Measurements from ENCODE around the gene CNBP.
A peak's percentile ranks its signal among the peaks of the same experiment; 100 is the strongest.

CNBP gene

DNA sequence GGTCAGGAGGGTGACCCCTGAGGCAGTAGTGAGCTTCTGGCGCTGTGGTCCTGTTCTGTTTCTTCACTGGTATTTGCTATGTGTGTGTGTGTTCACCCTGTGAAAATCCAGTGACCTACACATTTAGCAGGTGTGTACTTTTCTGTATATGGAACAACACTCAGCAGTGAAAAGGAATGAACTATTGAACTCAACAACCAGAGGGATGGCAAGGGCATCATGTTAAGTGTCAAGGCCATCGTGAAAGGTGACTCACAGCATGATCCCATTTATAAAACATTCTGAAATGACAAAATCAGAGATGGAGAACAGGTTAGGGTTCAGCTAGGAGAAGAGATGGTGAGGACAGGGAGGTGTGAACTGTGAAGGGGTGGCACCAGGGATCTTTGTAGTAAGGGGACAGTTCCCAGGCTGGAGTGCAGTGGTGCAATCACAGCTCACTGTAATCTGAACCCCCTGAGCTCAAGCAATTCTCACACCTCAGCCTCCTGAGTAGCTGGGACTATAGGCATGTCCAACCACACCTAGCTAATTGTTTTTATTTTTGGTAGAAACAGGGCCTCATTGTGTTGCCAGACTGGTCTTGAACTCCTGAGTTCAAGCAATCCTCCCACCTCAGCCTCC is 52.1 kb downstream of the CNBP start:
- no peak for DNase-seq (ENCODE audit: low spot score)

DNA sequence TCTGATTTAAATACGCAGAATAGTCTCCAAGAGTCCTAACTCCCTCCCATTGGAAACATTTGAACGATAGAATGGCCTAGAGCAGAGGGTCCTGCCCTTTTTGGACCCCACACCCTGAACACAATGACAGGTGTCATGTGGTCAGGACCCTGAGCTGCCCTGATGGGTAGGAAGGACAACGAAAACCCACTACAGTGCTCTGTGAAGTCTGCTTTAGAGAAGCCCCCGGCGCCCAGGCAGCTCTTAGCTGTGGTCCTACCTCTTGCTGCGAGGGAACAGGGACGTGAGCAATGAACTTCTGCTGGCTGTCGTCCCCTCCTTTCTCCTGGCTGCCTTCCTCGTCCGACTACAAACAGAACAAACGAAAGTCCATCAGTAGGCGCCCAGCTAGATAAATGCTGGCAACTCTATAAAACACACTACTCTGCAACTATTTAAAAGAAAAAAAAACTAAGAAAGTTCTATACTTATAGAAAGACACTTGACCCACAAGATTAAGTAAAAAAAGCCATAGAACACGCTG is 53.3 kb downstream of the CNBP start:
- DNase-seq (ENCODE audit: low spot score) = no peak

DNA sequence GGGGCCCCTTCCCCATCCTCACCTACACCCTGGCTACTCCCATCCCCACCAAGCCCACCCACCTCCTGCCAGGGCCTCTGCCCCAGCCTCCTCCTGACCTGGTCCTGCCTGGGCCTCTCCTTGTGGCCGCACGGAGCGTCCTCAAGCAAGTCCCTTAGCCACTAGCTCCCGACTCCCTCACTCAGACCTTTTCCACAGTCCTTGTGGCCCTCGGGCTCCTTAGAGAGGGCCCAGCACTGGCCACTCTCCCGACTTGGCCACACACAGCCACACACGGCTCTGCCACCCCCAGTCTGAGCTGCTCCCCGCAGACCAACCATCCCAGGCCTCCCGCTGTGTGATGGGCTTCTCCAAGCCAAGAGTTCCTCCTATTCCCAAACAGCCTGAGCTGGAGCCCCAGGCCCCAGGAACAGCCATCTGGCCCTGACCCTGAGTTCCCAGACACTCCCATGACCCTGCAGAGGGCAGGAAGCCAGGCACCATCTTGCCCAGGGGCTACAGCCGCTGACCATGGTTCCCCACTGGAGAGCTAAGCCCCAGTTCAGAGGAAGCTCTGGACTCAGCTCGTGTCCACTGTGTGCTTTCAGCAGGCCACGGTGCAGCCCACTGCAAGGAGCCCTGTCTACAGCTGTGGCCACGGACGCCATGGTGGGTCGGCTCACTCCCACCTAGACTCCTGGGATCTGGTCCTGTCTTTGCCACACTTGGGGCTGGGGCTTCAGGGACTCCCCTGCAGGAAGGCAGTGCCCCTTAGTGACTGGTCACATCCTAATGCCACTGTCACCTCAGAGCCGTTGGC is 55.1 kb downstream of the CNBP start:
- DNase-seq (ENCODE audit: low spot score) = no peak

DNA sequence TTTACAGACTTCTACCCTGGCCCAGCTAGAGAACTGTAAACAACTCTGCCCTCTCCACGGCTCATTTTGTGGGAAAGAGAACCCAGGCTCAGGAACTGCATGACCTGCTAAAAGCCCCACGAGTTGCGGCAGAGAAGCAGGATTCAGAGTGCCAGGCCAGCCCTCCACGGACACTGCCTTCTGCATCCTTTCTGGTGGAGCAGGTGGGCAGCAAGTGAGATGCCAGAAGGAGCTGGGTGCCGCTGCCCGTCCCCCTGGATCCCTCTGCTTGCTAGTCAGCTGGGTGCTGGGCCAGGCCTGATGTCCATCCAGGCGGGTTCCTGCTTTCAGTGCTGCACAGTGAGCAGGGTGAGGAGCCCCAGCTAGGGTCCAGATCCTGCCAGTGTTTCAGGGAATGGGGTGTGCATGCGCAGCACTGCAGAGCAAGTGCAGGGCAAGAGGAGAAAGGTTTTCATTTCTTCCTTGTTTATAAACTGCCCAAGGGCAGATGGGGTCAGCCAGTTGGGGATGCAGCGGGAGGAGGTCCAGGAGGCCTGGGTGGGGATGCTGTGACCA is 56.9 kb downstream of the CNBP start:
- no peak for DNase-seq (ENCODE audit: low spot score)

DNA sequence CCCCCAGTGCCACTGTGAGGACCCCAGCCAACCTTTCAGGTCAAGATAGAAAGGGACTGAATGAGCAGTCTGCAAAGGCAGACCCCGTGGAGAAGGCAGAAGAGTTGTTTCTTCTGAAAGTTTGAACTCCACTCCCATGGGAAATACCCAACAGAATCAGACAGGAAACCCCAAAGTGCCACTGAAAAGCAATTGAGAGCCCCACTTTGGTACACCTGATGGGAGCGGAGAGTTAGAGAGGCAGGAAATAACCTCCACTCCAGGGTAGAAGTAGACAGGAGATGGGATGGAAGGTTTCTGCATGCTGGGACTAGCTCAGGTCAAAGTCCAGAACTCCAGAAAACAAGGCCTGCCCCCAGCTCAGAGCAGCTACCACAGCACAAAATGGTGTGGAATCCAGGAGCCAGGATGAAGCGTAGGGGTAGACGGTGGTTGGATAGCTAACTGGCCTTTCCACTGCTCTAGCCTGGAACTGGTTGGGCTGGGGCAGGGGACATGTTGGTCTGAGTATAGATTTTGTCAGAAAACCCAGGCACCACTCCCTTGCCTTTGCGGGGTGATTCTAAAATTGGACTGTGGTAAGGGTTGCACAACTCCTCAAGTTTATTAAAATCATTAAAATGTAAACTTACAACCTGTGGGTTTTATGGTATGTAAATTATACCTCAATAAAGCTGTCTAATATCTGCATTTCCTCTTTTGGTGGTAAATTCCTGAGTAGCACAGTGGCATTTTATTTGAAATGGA is 60.2 kb downstream of the CNBP start:
- peak; percentile 32 for DNase-seq (ENCODE audit: low spot score)

DNA sequence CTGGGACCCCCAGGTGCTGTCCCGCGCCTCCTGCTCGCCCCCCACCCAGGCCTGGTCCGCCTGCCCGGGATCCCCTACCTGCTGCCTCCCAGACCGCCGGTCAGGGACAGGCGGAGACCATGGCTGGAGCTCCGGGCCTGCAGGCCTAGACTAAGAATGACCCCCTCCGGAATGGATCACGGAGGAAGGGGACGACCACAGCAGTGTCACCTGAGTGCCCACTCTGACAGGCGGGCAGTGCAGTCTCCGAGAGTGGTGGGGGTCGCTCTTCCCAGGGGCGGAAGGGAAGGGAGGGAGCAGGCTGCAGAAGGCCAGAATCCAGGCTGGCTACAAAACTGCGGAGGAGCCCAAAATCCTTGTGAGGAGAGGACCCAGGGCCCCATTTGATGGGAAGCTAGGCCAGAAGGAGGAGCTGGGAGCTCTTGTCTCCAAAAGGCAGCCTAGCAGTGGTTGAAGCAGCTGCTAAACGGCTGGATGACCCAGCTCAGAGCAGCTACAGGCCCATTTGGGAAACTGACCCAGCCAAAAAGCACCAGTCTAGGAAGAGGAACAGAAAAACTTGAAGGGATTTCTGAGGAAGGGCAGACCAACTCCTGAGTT is 61.2 kb downstream of the CNBP start:
- DNase-seq (ENCODE audit: low spot score) = peak; percentile 58

DNA sequence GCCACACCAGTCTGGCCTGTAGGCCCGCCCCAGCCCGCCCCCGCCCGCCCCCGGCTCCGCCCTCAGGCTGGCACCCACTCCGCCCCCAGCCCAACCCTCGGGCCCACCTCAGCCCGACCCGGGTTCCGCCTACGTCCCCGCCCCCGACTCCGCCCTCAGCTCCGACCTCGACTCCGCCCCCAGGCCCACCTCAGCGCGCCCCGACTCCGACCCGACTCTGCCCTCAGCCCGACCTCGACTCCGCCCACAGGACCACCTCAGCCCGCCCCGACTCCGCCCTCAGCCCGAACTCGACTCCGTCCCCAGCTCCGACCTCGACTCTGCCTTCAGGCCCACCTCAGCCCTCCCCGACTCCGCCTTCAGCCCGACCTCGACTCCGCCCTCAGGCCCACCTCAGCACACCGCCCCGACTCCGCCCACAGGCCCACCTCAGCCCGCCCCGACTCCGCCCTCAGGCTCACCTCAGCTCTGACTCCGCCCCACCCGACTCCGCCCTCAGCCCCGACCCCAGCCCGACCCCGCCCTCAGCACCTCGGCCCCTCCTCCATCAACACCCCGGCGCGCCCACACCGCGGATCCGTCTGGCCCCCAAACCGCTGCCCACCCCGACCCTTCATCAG is 61.8 kb downstream of the CNBP start, which contains the start of gene RAB43:
RAB43 (minus strand) TSS at position 13 of the 620 bp plus-strand sequence. CDS start 315 bp downstream, outside the sequence.
- DNase-seq (ENCODE audit: low spot score) = peak; percentile 98

DNA sequence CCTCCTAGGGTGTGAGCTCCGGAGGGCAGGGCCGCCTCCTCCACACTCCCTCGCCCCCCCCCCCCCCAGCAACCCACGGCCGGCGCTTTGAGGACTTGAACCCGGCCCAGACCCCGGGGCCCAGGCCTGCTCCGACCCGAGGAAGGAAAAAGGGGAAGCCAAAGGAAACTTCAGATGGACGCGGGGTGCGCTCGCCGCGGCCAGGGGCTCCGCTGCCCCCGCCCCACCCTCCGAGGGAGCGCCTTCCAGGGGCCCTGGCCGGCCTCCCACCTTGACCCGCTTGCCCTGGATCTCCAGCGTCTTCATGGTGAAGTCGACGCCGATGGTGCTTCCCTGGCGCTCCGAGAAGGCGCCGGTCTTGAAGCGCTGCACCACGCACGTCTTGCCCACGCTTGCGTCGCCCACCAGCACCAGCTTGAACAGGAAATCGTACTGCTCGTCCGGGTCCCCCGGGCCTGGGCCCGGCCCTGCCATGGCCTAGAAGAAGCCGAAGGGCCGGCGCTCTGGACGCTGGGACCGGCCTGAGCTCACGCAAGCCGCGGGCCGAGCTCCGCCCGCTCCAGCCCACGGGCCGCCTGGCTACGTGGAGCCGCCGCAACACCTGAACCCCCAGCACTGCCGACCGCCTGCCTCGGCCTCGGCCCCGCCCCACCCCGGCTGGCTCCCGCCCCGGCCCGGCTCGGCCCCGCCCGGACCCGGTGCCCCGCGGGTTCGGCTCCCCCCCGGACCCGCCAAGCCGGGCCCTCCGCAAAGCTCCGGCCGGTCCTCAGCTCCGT is 62.5 kb downstream of the CNBP start:
- DNase-seq (ENCODE audit: low spot score) = no peak

DNA sequence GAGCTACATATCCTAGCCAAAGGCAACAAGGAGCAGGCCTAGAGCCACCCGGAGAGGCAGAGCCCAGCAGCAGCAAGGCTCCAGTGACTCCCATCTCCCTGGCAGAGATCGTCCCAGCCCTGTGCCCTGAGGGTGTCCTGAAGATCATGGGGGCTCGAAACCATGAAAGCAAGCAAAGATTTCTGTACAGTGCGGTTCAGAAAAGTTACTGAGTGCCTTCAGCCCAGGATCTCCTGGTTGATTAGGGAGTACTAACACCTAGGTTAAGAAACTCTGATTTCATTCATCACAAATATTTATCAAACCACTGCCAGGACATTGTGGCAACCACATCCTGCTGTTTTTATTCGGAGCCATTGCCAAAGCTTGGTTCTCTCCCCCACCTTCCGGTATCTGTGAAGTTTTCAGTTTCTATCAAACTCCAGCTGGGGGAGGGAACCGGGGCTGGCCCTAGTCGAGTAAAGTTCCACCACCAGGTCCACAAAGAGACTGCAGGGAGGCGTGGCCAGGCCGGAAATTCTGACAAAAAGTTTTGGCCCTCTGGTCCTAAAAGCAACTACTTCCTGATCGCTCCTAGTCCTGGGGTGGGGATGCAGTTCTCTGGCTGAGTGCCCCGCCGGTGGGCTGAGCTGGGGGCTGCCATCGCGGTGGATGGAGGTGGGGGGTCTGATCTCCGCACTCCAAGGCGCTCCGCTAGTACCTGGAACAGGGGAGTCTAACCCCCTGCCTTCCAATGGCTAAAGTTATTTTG is 63.3 kb downstream of the CNBP start:
- peak; percentile 94 for DNase-seq (ENCODE audit: low spot score)

DNA sequence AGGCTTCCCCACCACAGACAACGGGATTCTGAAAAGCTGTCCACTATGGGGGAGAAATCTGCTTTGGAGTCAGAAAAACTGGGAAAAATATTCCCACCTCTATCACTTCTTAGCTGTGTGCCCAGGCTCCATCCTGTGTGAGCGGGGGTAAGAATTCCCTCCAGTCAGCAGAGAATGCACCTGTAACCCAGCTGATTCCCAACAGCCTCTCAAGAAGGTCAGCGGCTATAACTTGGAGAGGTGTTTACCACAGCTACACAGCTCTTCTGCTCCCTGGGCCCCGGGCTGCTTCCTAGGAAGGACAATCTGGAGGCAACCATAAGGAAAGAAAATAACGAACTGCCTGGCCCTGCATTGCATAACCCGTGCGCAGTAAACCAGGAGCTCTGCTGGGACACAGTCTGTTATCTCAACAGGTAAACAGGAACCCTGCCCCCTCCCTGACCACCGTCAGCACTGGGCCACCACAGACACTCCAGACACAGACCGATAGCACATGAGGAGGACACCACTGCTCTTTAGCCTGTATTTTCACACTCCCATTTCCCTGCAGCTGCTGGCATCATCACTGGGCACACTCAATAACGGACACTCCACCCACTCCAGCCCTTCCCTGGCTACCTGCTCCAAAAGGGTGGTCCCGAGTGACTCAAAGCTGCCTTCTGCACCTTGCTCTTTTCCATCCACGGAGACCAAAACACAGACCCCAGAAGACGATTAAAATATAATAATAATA is 64.2 kb downstream of the CNBP start:
- no peak for DNase-seq (ENCODE audit: low spot score)

DNA sequence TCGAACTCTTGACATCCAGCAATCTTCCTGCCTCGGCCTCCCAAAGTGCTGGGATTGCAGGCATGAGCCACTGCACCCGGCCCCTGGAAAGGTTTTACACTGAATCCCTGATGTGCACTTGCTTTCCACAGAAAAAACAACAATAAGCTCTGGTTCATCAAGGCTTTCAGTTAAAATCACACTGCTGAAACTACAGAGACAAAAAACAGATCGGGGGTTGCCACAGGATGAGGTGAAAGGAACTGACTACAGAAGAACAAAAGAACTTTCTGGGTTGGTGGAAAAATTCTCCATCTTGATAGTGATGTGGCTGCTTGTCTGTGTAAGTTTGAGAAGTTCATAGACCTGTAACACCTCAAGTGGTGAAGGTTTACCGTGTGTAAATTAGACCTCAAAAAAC is 65.0 kb downstream of the CNBP start:
- no peak for DNase-seq (ENCODE audit: low spot score)

Measured in AG08396 (cell line).